Osteocyte (in vitro differentiated cells): ENCODE measurements around the gene NUDT22. TPM values are rescaled to one million over a fixed set of nuclear protein-coding genes. Genes with fewer than 3 reads are reported as not detected.

Experiments used
- DNase-seq: peaks from one replicate; pipeline ENCODE4 v3.0.0; 2021; ENCODE audit warnings: mixed read lengths; ENCODE audit not compliant: unreplicated experiment; ENCODE audit errors: extremely low spot score
- H3K27ac Mint-ChIP-seq: one replicate; pipeline ENCODE4 v1.8.0; 2021; ENCODE audit warnings: mild to moderate bottlenecking, mixed read lengths; ENCODE audit not compliant: unreplicated experiment
- H3K27me3 Mint-ChIP-seq: one replicate; pipeline ENCODE4 v1.8.0; 2021; ENCODE audit warnings: mixed read lengths; ENCODE audit not compliant: unreplicated experiment
- H3K36me3 Mint-ChIP-seq: one replicate; pipeline ENCODE4 v1.8.0; 2021; ENCODE audit warnings: mixed read lengths; ENCODE audit not compliant: unreplicated experiment
- H3K4me1 Mint-ChIP-seq: one replicate; pipeline ENCODE4 v1.8.0; 2021; ENCODE audit warnings: mixed read lengths; ENCODE audit not compliant: unreplicated experiment
- H3K4me3 Mint-ChIP-seq: one replicate; pipeline ENCODE4 v1.8.0; 2021; ENCODE audit warnings: mild to moderate bottlenecking, moderate library complexity, mixed read lengths; ENCODE audit not compliant: unreplicated experiment
- H3K9me3 Mint-ChIP-seq: one replicate; pipeline ENCODE4 v1.8.0; 2021; ENCODE audit warnings: mixed read lengths; ENCODE audit not compliant: unreplicated experiment
- CTCF ChIP-seq: fragments of 200-600 bp; sonication (generic); IDR thresholded peaks from 2 replicates; pipeline ENCODE4 v1.5.0; 2021; ENCODE audit warnings: antibody characterized with exemption, mild to moderate bottlenecking, moderate library complexity
- total RNA-seq: library from RNA; stranded (reverse); gene quantifications from 2 replicates; pipeline ENCODE4 v1.2.1, GENCODE V29; 2021

NUDT22 gene
- total RNA-seq, 1 donor from 2014 or later, result 46.8 TPM

- Mint-ChIP-seq H3K27me3 (no peaks in the 10 kb centered on the region), H3K4me1 (peaks cover 57% of the 10 kb centered on the region), H3K4me3 (peak overlapping the region; percentile 80), H3K9me3 (no peaks in the 10 kb centered on the region), H3K36me3 (peaks cover 2% of the 10 kb centered on the region), H3K27ac (no peak overlapping the region)
- no peak for TF ChIP-seq CTCF
- no peak for DNase-seq
Observed at GRCh38 chr11:64231546-64231945, 5.5 kb downstream of the NUDT22 start.

GRCh38 chr11:64232182-64232966 lies 6.3 kb downstream of the NUDT22 start:
- TF ChIP-seq CTCF, result no peak
- no peak for DNase-seq
- peaks cover 2% of the 10 kb centered on the region for H3K36me3 Mint-ChIP-seq
- no peak overlapping the region for H3K27ac Mint-ChIP-seq
- H3K4me3 Mint-ChIP-seq, result peak overlapping the region; percentile 80
- H3K27me3 Mint-ChIP-seq, result no peaks in the 10 kb centered on the region
- H3K9me3 Mint-ChIP-seq, result no peaks in the 10 kb centered on the region
- H3K4me1 Mint-ChIP-seq, result peaks cover 50% of the 10 kb centered on the region

- H3K4me3 Mint-ChIP-seq, result peak overlapping the region; percentile 40
- no peaks in the 10 kb centered on the region for H3K27me3 Mint-ChIP-seq
- H3K9me3 Mint-ChIP-seq, result no peaks in the 10 kb centered on the region
- no peak for DNase-seq
- TF ChIP-seq CTCF, result no peak
- H3K27ac Mint-ChIP-seq, result no peak overlapping the region
- peaks cover 2% of the 10 kb centered on the region for H3K36me3 Mint-ChIP-seq
- peaks cover 46% of the 10 kb centered on the region for H3K4me1 Mint-ChIP-seq
Observed at GRCh38 chr11:64232967-64233315, 6.9 kb downstream of the NUDT22 start.

- Mint-ChIP-seq H3K9me3 (no peaks in the 10 kb centered on the region), H3K36me3 (peaks cover 2% of the 10 kb centered on the region), H3K27me3 (no peaks in the 10 kb centered on the region), H3K4me3 (peak within 1 kb of the TSS; percentile 78), H3K27ac (peak within 1 kb of the TSS; percentile 57), H3K4me1 (peaks cover 44% of the 10 kb centered on the region)
- no peak for DNase-seq
- no peak for TF ChIP-seq CTCF
Observed at GRCh38 chr11:64233913-64234586, 8.0 kb downstream of the NUDT22 start, which contains the start of gene VEGFB. VEGFB (plus strand) TSS chr11:64234584; CDS start chr11:64234834, 250 bp downstream.

GRCh38 chr11:64234647-64235379 lies 8.7 kb downstream of the NUDT22 start:
- H3K4me1 Mint-ChIP-seq, result peaks cover 36% of the 10 kb centered on the region
- H3K27ac Mint-ChIP-seq, result peak overlapping the region; percentile 56
- peaks cover 2% of the 10 kb centered on the region for H3K36me3 Mint-ChIP-seq
- H3K4me3 Mint-ChIP-seq, result peak overlapping the region; percentile 78
- no peaks in the 10 kb centered on the region for H3K27me3 Mint-ChIP-seq
- no peak for DNase-seq
- TF ChIP-seq CTCF, result no peak
- H3K9me3 Mint-ChIP-seq, result no peaks in the 10 kb centered on the region
